ENCODE results near the gene CRLF2.
A peak's percentile ranks its signal among the peaks of the same experiment; 100 is the strongest.
"Not testable (repeated sequence)": the region's sequence is repeated elsewhere in the genome, so short reads cannot be mapped to it uniquely, and the experiment has no call there.

The CRLF2 gene

DNA sequence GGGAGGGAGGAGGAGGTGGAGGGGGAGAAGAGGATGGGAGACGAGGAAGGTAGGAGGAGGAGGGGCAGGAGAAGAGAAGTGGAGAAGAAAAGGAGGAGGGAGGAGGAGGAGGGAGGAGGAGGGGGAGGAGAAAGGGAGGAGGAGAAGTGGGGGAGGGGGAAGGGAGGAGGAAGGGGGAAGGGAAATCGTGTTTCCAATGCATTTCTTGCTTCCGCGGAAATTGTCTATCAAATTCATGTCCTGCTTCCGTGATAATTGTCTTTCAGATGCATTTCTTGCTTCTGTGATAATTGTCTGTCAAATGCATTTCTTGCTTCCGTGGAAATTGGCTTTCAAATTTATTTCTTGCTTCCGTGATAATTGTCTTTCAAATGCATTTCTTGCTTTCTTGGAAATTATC lies 43.3 kb downstream of the CRLF2 start:
- no peaks in the 10 kb centered on the region for H3K36me3 ChIP-seq (ENCODE audit: insufficient read depth, low read length)
- H3K4me3 ChIP-seq (ENCODE audit: low read depth, low read length), result no peak overlapping the region
- H3K4me1 ChIP-seq (ENCODE audit: control insufficient read depth, insufficient read depth, low read length, unreplicated experiment), result no peaks in the 10 kb centered on the region
- no peak overlapping the region for H2AFZ ChIP-seq (ENCODE audit: low read length, unreplicated experiment)
- H3K27ac ChIP-seq (ENCODE audit: low read depth, low read length), result no peak overlapping the region
- H3K79me2 ChIP-seq (ENCODE audit: control insufficient read depth, insufficient read depth, low read length, unreplicated experiment), result no peaks in the 10 kb centered on the region
- peaks cover 26% of the 10 kb centered on the region for H3K27me3 ChIP-seq (ENCODE audit: insufficient read depth, low read length)

DNA sequence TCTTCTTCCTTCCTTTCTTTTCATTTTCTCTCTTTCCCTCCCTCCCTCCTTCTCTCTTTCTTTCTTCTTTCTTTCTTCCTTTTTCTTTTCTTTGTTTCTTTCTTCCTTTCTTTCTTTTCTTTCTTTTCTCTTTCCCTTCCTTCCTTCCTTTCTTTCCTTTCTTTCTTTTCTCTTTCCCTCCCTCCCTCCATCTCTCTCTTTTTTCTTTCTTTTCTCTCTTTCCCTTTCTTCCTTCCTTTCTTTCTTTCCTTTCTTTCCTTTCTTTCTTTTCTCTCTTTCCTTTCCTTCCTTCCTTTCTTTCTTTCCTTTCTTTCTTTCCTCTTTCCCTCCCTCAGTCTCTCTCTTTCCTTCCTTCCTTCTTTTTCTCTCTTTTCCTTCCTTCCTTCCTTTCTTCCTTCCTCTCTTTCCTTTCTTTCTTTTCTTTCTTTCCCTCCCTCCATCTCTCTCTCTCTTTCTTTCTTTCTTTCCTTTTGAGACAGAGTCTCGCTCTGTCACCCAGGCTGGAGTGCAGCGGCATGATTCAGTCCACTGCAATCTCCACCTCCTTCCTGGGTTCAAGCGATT lies 44.4 kb downstream of the CRLF2 start:
- no peaks in the 10 kb centered on the region for H3K36me3 ChIP-seq (ENCODE audit: insufficient read depth, low read length)
- H3K4me3 ChIP-seq (ENCODE audit: low read depth, low read length), result no peak overlapping the region
- H3K4me1 ChIP-seq (ENCODE audit: control insufficient read depth, insufficient read depth, low read length, unreplicated experiment), result no peaks in the 10 kb centered on the region
- H2AFZ ChIP-seq (ENCODE audit: low read length, unreplicated experiment), result no peak overlapping the region
- H3K27me3 ChIP-seq (ENCODE audit: insufficient read depth, low read length), result peaks cover 20% of the 10 kb centered on the region
- H3K27ac ChIP-seq (ENCODE audit: low read depth, low read length), result no peak overlapping the region
- H3K79me2 ChIP-seq (ENCODE audit: control insufficient read depth, insufficient read depth, low read length, unreplicated experiment), result no peaks in the 10 kb centered on the region

DNA sequence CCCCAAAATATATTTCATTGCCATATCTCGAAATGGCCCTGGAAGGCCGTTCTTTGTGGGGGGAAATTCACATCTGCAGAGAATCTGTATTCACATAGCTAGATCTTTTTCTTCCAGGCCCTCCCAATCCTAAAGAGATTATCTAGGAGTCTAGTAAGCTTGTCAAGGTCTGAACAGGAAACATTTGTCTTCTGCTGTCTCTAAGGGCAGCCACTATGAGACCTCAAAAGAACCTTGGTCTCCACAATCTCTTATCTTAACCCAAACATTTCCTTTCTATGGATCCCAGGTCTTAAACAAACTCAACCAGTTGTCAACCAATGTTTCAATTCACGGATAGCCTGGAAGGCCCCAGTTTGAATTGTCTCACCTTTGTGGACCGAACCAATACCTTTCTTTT lies 45.0 kb downstream of the CRLF2 start:
- no peak overlapping the region for H2AFZ ChIP-seq (ENCODE audit: low read length, unreplicated experiment)
- H3K27ac ChIP-seq (ENCODE audit: low read depth, low read length), result no peak overlapping the region
- no peaks in the 10 kb centered on the region for H3K79me2 ChIP-seq (ENCODE audit: control insufficient read depth, insufficient read depth, low read length, unreplicated experiment)
- H3K36me3 ChIP-seq (ENCODE audit: insufficient read depth, low read length), result no peaks in the 10 kb centered on the region
- H3K27me3 ChIP-seq (ENCODE audit: insufficient read depth, low read length), result peaks cover 15% of the 10 kb centered on the region
- no peaks in the 10 kb centered on the region for H3K4me1 ChIP-seq (ENCODE audit: control insufficient read depth, insufficient read depth, low read length, unreplicated experiment)
- H3K4me3 ChIP-seq (ENCODE audit: low read depth, low read length), result no peak overlapping the region

GRCh38 chrX:1165535-1166196 lies 46.8 kb downstream of the CRLF2 start:
- peak overlapping the region; percentile 53 for H2AFZ ChIP-seq (ENCODE audit: low read length, unreplicated experiment)
- peaks cover 5% of the 10 kb centered on the region; the same call in 1 of the 2 replicates for H3K27me3 ChIP-seq (ENCODE audit: insufficient read depth, low read length)
- H3K36me3 ChIP-seq (ENCODE audit: insufficient read depth, low read length), result no peaks in the 10 kb centered on the region
- H3K4me1 ChIP-seq (ENCODE audit: control insufficient read depth, insufficient read depth, low read length, unreplicated experiment), result no peaks in the 10 kb centered on the region
- peak overlapping the region; percentile 29; the same call in 1 of the 2 replicates for H3K4me3 ChIP-seq (ENCODE audit: low read depth, low read length)
- no peak overlapping the region for H3K27ac ChIP-seq (ENCODE audit: low read depth, low read length)
- H3K79me2 ChIP-seq (ENCODE audit: control insufficient read depth, insufficient read depth, low read length, unreplicated experiment), result no peaks in the 10 kb centered on the region

DNA sequence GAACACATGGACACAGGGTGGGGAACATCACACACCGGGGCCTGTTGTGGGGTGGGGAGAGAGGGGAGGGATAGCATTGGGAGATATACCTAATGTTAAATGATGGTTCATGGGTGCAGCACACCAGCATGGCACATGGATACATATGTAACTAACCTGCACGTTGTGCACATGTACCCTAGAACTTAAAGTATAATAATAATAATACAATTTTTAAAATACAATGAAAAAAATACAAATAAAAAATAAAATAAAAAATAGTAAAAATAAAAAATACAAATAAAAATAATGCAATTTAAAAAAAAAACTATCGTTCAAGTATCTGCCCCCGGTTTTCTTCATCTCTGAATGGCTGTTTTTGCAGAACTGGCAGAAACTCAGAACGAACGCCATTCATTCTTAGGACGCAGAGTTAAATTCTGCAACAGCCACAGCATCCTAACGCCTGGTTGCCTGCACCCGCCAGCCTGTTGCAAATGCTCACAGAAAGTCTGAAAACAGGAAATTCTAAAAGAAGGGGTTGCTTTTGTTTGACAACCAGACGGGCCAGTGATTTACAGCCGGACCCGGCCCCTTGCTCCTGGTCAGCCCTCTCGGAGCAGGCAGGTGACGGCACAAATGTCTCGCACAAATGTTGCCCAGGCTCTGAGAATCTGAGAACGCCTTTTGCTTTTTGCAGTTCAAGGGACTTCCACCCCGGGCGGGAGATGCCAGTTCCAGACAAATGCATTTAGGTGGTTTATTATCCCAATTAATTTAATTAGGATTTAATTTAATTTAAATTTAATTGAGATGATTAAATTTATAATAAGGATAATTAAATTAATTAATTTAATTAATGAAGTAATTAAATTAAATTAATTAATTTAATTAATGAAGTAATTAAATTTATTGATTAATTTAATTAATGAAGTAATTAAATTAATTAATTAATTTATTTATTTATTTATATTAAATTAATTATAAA lies 47.8 kb downstream of the CRLF2 start:
- Histone ChIP-seq H2AFZ (ENCODE audit: low read length, unreplicated experiment) (no peak overlapping the region), H3K27ac (ENCODE audit: low read depth, low read length) (no peak overlapping the region), H3K4me3 (ENCODE audit: low read depth, low read length) (no peak overlapping the region)

DNA sequence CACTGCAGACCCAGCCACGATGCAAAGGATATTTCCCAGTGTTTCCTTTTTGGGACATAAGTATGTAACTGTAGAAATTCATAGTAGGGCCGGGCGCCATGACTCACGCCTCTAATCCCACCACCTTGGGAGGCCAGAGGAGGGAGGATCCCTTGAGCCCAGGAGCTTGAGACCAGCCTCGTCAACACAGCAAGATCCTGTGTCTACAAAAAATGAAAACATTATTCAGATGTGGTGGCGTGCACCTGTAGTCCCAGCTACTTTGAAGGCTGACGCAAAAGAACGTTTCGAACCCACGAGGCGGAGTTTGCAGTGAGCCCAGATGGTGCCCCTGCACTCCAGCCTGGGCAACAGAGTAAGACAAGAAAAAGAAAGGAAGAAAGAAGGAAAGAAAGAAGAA lies 49.2 kb downstream of the CRLF2 start:
- Histone ChIP-seq H3K36me3 (ENCODE audit: insufficient read depth, low read length) (no peaks in the 10 kb centered on the region), H3K79me2 (ENCODE audit: control insufficient read depth, insufficient read depth, low read length, unreplicated experiment) (no peaks in the 10 kb centered on the region), H3K4me3 (ENCODE audit: low read depth, low read length) (no peak overlapping the region), H3K4me1 (ENCODE audit: control insufficient read depth, insufficient read depth, low read length, unreplicated experiment) (no peaks in the 10 kb centered on the region), H2AFZ (ENCODE audit: low read length, unreplicated experiment) (no peak overlapping the region), H3K27me3 (ENCODE audit: insufficient read depth, low read length) (no peaks in the 10 kb centered on the region), H3K27ac (ENCODE audit: low read depth, low read length) (no peak overlapping the region)

More for the DNA sequence above, 47.8 kb downstream of the CRLF2 start:
- no peaks in the 10 kb centered on the region for H3K79me2 ChIP-seq (ENCODE audit: control insufficient read depth, insufficient read depth, low read length, unreplicated experiment)
- no peaks in the 10 kb centered on the region for H3K27me3 ChIP-seq (ENCODE audit: insufficient read depth, low read length)
- no peaks in the 10 kb centered on the region for H3K4me1 ChIP-seq (ENCODE audit: control insufficient read depth, insufficient read depth, low read length, unreplicated experiment)
- no peaks in the 10 kb centered on the region for H3K36me3 ChIP-seq (ENCODE audit: insufficient read depth, low read length)

- Histone ChIP-seq H2AFZ (ENCODE audit: low read length, unreplicated experiment) (no peak overlapping the region), H3K4me1 (ENCODE audit: control insufficient read depth, insufficient read depth, low read length, unreplicated experiment) (no peaks in the 10 kb centered on the region), H3K36me3 (ENCODE audit: insufficient read depth, low read length) (no peaks in the 10 kb centered on the region), H3K4me3 (ENCODE audit: low read depth, low read length) (no peak overlapping the region), H3K27ac (ENCODE audit: low read depth, low read length) (no peak overlapping the region), H3K79me2 (ENCODE audit: control insufficient read depth, insufficient read depth, low read length, unreplicated experiment) (no peaks in the 10 kb centered on the region), H3K27me3 (ENCODE audit: insufficient read depth, low read length) (no peaks in the 10 kb centered on the region)
These were observed 50.1 kb downstream of the CRLF2 start for GRCh38 chrX:1162119-1162916.

DNA sequence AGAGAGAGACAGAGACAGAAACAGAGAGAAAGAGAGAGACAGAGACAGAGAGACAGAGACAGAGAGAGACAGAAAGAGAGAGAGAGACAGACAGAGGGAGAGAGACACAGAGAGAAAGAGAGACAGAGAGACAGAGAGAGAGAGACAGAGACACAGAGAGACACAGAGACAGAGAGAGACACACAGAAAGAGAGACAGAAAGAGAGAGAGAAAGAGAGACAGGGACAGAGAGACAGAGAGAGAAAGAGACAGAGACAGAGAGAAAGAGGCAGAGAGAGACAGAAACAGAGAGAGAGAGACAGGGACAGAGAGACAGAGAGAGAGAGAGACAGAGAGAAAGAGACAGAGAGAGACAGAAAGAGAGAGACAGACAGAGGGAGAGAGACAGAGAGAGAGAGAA lies 52.9 kb downstream of the CRLF2 start:
- Histone ChIP-seq H2AFZ (ENCODE audit: low read length, unreplicated experiment) (no peak overlapping the region), H3K27me3 (ENCODE audit: insufficient read depth, low read length) (no peaks in the 10 kb centered on the region), H3K79me2 (ENCODE audit: control insufficient read depth, insufficient read depth, low read length, unreplicated experiment) (no peaks in the 10 kb centered on the region), H3K36me3 (ENCODE audit: insufficient read depth, low read length) (no peaks in the 10 kb centered on the region), H3K4me3 (ENCODE audit: low read depth, low read length) (no peak overlapping the region), H3K27ac (ENCODE audit: low read depth, low read length) (no peak overlapping the region), H3K4me1 (ENCODE audit: control insufficient read depth, insufficient read depth, low read length, unreplicated experiment) (no peaks in the 10 kb centered on the region)

- H3K27me3 ChIP-seq (ENCODE audit: insufficient read depth, low read length); H2AFZ ChIP-seq (ENCODE audit: low read length, unreplicated experiment); H3K4me1 ChIP-seq (ENCODE audit: control insufficient read depth, insufficient read depth, low read length, unreplicated experiment); H3K36me3 ChIP-seq (ENCODE audit: insufficient read depth, low read length); H3K4me3 ChIP-seq (ENCODE audit: low read depth, low read length); H3K27ac ChIP-seq (ENCODE audit: low read depth, low read length); H3K79me2 ChIP-seq (ENCODE audit: control insufficient read depth, insufficient read depth, low read length, unreplicated experiment): not testable (repeated sequence)
These were observed 55.6 kb downstream of the CRLF2 start for GRCh38 chrX:1156681-1157455.

GRCh38 chrX:1153940-1154339 lies 58.5 kb downstream of the CRLF2 start:
- H2AFZ ChIP-seq (ENCODE audit: low read length, unreplicated experiment), result no peak overlapping the region
- H3K4me3 ChIP-seq (ENCODE audit: low read depth, low read length), result no peak overlapping the region
- no peaks in the 10 kb centered on the region for H3K36me3 ChIP-seq (ENCODE audit: insufficient read depth, low read length)
- H3K79me2 ChIP-seq (ENCODE audit: control insufficient read depth, insufficient read depth, low read length, unreplicated experiment), result no peaks in the 10 kb centered on the region
- no peak overlapping the region for H3K27ac ChIP-seq (ENCODE audit: low read depth, low read length)
- no peaks in the 10 kb centered on the region for H3K4me1 ChIP-seq (ENCODE audit: control insufficient read depth, insufficient read depth, low read length, unreplicated experiment)
- H3K27me3 ChIP-seq (ENCODE audit: insufficient read depth, low read length), result peaks cover 15% of the 10 kb centered on the region
